Measurements from ENCODE around the gene MAP7.

- TF ChIP-seq CTCF (conservative IDR thresholded peaks at IDR 0.05) (no peak), ZFX (IDR thresholded peaks at IDR 0.05) (no peak)
Observed at GRCh38 chr6:136529710-136530109, 20.5 kb downstream of the MAP7 start.
